Loucy (cell line): ENCODE measurements around the gene LUZP2.

Experiments
- EZH2phosphoT487 ChIP-seq: fragments of 200-600 bp; IDR thresholded peaks from 2 replicates; pipeline ENCODE4 v1.6.1; 2018; ENCODE audit warnings: antibody characterized with exemption, mild to moderate bottlenecking, moderate library complexity, borderline replicate concordance
- TF ChIP-seq, protein P1 (sequence below): fragments of 200-600 bp; sonication (generic); conservative IDR thresholded peaks from 2 replicates; pipeline ENCODE4 v1.5.1; 2014; ENCODE audit warnings: mild to moderate bottlenecking, antibody characterized with exemption, low read length

DNA sequence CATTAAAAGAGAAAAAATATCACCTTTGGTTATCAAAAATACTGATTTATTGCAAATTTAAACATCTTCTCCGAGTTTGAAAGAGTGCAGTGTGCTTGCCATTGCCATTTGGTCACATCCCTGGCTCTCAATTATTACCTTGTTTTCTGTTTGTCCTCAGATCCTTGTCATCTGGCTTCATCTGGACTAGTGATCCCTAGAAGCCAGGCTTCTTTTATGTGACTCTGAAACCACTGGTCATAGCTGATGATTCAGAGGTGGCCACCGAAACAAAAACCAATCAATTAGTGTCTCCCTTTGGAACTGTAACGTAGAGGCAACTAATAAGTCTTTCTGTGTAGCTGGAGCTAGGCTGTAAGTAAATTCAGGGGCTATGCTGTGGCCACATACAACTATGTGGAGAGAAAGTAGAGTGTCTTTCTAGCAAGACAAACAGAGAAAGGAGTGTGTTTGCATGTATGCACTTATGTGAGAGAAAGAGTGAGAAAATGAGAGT lies 237.9 kb downstream of the LUZP2 start:
- TF ChIP-seq, protein P1, sequence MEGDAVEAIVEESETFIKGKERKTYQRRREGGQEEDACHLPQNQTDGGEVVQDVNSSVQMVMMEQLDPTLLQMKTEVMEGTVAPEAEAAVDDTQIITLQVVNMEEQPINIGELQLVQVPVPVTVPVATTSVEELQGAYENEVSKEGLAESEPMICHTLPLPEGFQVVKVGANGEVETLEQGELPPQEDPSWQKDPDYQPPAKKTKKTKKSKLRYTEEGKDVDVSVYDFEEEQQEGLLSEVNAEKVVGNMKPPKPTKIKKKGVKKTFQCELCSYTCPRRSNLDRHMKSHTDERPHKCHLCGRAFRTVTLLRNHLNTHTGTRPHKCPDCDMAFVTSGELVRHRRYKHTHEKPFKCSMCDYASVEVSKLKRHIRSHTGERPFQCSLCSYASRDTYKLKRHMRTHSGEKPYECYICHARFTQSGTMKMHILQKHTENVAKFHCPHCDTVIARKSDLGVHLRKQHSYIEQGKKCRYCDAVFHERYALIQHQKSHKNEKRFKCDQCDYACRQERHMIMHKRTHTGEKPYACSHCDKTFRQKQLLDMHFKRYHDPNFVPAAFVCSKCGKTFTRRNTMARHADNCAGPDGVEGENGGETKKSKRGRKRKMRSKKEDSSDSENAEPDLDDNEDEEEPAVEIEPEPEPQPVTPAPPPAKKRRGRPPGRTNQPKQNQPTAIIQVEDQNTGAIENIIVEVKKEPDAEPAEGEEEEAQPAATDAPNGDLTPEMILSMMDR: no peak
- TF ChIP-seq EZH2phosphoT487: no peak
